Thyroid gland (tissue), 4 donors: ENCODE measurements around the gene FTCD.

Experiments used
- POLR2A ChIP-seq, 2 donors: fragments of 450-650 bp; IDR thresholded peaks; one replicate each; pipeline ENCODE4 v1.6.1; 2017; ENCODE audit warnings: antibody characterized with exemption in 2 of 2, mild to moderate bottlenecking in 2 of 2, moderate library complexity in 1 of 2
- TF ChIP-seq, protein P1 (sequence below), 6 experiments: fragments of 200-600 bp in 3 of 6; fragments of 450-650 bp in 3 of 6; sonication (generic) in 3 of 6; IDR thresholded peaks; one replicate each; pipeline ENCODE4 v1.5.1; 2016 to 2019; ENCODE audit warnings: antibody characterized with exemption in 6 of 6, mild to moderate bottlenecking in 2 of 6, inconsistent platforms in 1 of 6, moderate library complexity in 1 of 6

DNA sequence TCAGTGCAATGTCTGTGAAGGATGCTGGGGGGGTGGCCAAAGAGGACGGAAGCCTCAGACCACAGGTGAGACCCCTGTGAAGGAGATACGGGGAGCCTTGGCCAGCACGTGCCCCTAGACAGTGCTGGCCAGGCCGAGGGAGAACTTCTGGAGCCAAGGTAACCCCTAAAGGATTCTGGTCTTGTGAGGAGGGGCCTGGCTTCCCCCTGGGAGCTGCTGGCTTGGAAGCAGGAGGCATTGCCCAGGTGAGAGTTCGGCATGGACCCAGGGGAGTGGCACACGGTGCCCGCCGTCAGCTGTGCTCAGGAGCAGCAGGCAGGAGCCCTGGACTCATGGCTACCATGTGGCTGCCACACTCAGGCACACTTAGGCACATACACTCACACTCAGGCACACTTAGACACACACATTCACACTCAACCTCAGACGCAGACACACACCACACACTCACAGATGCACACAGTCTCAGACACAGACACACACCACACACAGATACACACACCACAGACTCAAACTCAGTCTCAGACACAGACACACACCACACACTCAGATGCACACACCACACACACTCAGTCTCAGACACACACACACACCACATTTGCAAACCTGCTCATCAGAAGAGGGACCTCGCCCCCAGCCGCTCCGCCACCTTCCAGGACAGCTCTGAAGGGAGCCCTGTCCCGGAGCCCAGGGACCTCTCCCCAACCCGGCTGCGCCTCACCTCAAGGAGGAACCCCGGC is 58.6 kb downstream of the FTCD start:
- TF ChIP-seq POLR2A (IDR thresholded peaks at IDR 0.05) = no peak
- TF ChIP-seq, protein P1, sequence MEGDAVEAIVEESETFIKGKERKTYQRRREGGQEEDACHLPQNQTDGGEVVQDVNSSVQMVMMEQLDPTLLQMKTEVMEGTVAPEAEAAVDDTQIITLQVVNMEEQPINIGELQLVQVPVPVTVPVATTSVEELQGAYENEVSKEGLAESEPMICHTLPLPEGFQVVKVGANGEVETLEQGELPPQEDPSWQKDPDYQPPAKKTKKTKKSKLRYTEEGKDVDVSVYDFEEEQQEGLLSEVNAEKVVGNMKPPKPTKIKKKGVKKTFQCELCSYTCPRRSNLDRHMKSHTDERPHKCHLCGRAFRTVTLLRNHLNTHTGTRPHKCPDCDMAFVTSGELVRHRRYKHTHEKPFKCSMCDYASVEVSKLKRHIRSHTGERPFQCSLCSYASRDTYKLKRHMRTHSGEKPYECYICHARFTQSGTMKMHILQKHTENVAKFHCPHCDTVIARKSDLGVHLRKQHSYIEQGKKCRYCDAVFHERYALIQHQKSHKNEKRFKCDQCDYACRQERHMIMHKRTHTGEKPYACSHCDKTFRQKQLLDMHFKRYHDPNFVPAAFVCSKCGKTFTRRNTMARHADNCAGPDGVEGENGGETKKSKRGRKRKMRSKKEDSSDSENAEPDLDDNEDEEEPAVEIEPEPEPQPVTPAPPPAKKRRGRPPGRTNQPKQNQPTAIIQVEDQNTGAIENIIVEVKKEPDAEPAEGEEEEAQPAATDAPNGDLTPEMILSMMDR (IDR thresholded peaks at IDR 0.05) = no peak
